ENCODE results near the gene NECTIN3. TPM values are rescaled to one million over a fixed set of nuclear protein-coding genes. Genes with fewer than 3 reads are reported as not detected.

Gene NECTIN3
- total and polyA plus RNA-seq, 7 donors: 2.1 to 7.0 (median 3.3) TPM

DNA sequence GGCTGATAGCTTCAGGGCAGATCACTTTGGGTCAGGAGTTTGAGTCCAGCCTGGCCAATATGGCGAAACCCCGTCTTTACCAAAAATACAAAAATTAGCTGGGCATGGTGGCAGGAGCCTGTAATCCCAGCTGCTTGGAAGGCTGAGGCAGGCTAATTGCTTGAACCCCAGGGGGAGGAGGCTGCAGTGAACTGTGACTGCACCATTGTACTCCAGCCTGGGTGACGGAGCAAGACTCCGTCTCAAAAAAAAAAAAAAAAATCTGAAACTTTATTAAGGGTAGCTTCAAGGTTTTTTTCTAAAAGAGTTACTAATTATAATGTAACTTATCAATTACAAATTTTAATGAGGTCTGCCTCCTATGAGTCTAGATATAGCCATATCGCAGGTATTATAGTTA is 5.1 kb downstream of the NECTIN3 start:
- H3K4me3 ChIP-seq: no peak overlapping the region
- no peak for DNase-seq
- no peak overlapping the region for H3K27ac ChIP-seq
- H3K36me3 ChIP-seq (ENCODE audit: insufficient read depth in 1 of 2, low read depth in 1 of 2): no peaks in the 10 kb centered on the region
- H3K4me1 ChIP-seq: no peaks in the 10 kb centered on the region
- WGBS, 3 donors: 74 to 90% (median 76%) methylated on average over 5 of the region's 5 CpGs
- no peak for TF ChIP-seq CTCF (IDR thresholded peaks at IDR 0.05)
- ATAC-seq: no peak
- no peaks in the 10 kb centered on the region for H3K27me3 ChIP-seq (ENCODE audit: insufficient read depth in 3 of 3, low read length in 2 of 3)
- no peaks in the 10 kb centered on the region for H3K9me3 ChIP-seq
- intact Hi-C loops (cut with DNase I): no loop called here

DNA sequence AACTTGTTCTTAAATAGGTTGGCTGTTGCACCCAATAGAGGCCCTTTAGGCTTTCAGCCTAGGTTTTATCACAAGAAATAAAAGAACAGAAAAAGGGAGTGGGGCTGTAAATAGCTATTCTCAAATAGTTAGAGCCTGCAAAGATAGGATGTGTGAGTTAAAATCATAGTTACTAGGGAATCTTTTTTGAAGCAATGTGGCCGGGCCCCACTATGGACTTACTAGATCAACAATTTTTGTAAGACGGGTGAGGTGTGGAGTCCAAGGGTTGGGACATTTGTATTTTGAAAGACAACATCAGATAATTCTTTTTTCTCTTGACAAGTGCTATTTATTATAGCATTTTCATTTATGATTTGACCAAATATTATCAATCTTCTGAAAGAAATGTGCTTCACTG is 5.8 kb downstream of the NECTIN3 start:
- H3K36me3 ChIP-seq (ENCODE audit: insufficient read depth in 1 of 2, low read depth in 1 of 2): no peaks in the 10 kb centered on the region
- intact Hi-C loops (cut with DNase I): no loop called here
- no peak overlapping the region for H3K4me3 ChIP-seq
- no peaks in the 10 kb centered on the region for H3K9me3 ChIP-seq
- no peak for TF ChIP-seq CTCF (IDR thresholded peaks at IDR 0.05)
- H3K4me1 ChIP-seq: no peaks in the 10 kb centered on the region
- H3K27ac ChIP-seq: no peak overlapping the region
- DNase-seq (no peak), ATAC-seq (no peak)
- no peaks in the 10 kb centered on the region for H3K27me3 ChIP-seq (ENCODE audit: insufficient read depth in 3 of 3, low read length in 2 of 3)
- WGBS, 3 donors: 96 to 98% (median 98%) methylated on average over 2 of the region's 2 CpGs

DNA sequence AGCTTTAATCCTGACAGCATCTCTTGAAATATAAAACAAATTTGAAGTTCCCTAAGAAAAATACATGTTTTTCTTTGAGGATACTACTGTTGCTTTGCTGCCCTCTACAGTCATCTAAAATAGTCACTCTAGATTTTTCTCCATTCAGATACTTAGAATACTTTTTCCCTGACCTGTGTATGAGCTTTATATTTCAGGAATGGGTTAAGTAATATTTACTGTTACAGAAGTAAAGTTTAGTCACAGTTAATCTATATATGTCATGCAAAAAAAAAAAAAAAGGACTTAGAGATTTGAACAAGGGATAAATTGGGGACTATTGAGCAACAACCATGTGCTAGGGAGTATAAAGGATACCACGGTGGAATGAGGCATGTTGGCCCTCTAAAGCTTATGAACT is 8.8 kb downstream of the NECTIN3 start:
- WGBS, 3 donors: 12 to 31% (median 24%) methylated on average over 1 of the region's 1 CpG
- no peak overlapping the region for H3K27ac ChIP-seq
- intact Hi-C loops (cut with DNase I): no loop called here
- no peaks in the 10 kb centered on the region for H3K9me3 ChIP-seq
- H3K36me3 ChIP-seq (ENCODE audit: insufficient read depth in 1 of 2, low read depth in 1 of 2): no peaks in the 10 kb centered on the region
- H3K27me3 ChIP-seq (ENCODE audit: insufficient read depth in 3 of 3, low read length in 2 of 3): no peaks in the 10 kb centered on the region
- peak; percentile 48 for TF ChIP-seq CTCF (IDR thresholded peaks at IDR 0.05)
- no peak for DNase-seq
- ATAC-seq: peak in 1 of 4 donors; percentile 54
- no peaks in the 10 kb centered on the region for H3K4me1 ChIP-seq
- no peak overlapping the region for H3K4me3 ChIP-seq

DNA sequence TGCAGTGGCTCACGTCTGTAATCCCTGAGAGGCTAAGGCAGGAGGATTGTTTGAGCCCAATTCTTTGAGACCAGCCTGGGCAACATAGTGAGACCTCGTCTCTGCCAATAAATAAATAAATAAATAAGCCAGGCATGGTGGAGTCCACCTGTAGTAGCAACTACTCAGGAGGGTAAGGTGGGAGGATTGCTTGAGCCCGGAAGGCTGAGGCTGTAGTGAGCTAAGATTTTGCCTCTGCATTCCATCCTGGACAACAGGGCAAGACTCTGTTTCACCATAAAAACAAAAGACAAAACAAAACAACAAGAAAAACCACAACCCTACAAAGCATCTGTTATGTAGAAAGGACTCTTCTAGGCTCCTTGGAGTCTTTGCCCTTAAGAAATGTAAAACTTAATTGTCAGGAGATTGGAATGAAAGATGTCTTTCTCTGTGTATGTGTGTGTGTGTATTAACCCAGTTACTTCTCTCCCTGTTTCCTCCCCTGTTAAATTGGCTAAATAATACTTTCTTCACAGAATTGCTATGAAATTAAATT is 9.5 kb downstream of the NECTIN3 start:
- TF ChIP-seq CTCF (IDR thresholded peaks at IDR 0.05): no peak
- no peaks in the 10 kb centered on the region for H3K36me3 ChIP-seq (ENCODE audit: insufficient read depth in 1 of 2, low read depth in 1 of 2)
- H3K9me3 ChIP-seq: no peaks in the 10 kb centered on the region
- DNase-seq (no peak), ATAC-seq (no peak)
- 79 to 88% (median 84%) methylated on average over 3 of the region's 3 CpGs for WGBS, 3 donors
- H3K27ac ChIP-seq: no peak overlapping the region
- H3K27me3 ChIP-seq (ENCODE audit: insufficient read depth in 3 of 3, low read length in 2 of 3): no peaks in the 10 kb centered on the region
- intact Hi-C loops (cut with DNase I): no loop called here
- no peaks in the 10 kb centered on the region for H3K4me1 ChIP-seq
- H3K4me3 ChIP-seq: no peak overlapping the region

GRCh38 chr3:111084911-111085310 is 13.3 kb downstream of the NECTIN3 start:
- H3K36me3 ChIP-seq (ENCODE audit: insufficient read depth in 1 of 2, low read depth in 1 of 2): no peaks in the 10 kb centered on the region
- 74 to 81% (median 80%) methylated on average over 2 of the region's 2 CpGs for WGBS, 3 donors
- ATAC-seq: no peak
- DNase-seq: no peak
- TF ChIP-seq CTCF (IDR thresholded peaks at IDR 0.05): no peak
- no peak overlapping the region for H3K4me3 ChIP-seq
- H3K9me3 ChIP-seq: no peaks in the 10 kb centered on the region
- no peaks in the 10 kb centered on the region for H3K27me3 ChIP-seq (ENCODE audit: insufficient read depth in 3 of 3, low read length in 2 of 3)
- intact Hi-C loops (cut with DNase I): no loop called here
- peaks cover 8% of the 10 kb centered on the region for H3K4me1 ChIP-seq
- no peak overlapping the region for H3K27ac ChIP-seq

Measured in psoas muscle (tissue), 8 donors.